Measurements from ENCODE around the gene FAM83E.
A peak's percentile ranks its signal among the peaks of the same experiment; 100 is the strongest.
"Not testable (repeated sequence)": the region's sequence is repeated elsewhere in the genome, so short reads cannot be mapped to it uniquely, and the experiment has no call there.

Gene FAM83E

DNA sequence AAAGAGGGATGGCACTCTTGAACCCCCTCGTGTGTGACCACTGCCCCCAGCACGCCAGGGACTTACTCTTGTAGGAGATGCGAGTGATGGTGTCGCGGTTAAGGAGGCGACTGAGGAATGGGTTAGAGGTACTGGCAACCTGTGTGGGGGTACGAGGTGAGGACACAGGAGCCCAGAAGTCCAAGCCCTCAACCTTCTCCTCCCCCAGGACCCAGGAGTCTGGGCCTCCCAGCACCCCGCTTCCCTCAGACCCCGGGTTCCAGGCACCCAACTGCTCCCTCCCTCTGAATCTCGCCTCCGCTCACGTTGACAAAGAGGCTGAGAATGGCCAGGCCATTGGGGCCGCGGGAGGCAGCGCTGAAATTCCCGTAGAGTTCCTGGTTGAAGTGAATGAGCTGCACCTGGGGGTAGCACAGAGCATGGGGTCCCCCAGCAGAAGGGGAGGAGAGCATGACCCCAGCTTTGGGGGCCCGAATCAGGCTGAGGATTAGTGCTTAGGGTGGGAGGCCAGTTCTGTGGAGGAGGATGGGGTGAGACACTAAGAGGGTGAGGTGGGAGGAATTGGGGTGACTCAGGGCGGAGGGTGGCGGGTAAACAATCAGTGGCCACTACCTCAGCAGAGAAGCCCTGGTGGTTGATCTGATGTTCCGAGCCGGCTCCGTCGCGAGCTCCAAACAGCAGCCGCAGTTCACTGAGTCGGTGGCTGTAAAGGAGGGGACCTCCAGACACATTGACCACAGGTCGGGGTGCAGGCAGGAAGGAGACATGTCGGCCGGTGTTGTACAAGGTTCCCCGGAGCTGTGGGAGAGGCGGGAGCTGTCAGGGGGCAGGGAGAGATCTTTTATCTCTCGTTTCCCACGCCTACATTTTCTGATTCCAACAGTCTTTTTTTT, 24.9 kb upstream of the FAM83E start:
- DNase-seq: no peak

DNA sequence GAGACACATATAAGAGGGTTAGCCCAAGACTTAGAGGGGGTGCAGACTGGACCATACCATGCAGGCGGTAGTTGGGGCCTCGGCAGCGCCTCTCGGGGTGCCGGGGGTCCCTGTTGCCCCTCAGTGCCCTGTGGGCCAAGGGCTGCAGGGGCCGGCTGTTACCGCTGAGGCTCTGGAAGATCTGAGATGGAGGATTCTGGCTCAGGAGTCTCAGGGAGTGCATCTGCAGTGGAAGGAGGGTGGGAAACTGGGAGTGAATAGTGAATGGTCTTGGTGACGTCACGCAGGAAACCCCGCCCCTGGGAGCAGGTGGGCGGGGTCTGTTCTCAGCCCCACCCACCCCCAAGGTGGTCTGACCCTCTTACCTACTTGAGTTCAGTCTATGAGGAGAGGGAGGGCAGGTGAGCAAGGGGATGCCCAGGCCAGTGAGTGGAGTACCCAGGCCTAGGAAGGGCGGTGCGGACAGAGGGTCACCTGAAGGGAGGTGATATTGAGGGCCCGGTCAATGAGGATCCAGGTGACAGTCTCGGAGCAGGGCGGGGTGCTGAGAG, 24.0 kb upstream of the FAM83E start:
- DNase-seq: no peak

DNA sequence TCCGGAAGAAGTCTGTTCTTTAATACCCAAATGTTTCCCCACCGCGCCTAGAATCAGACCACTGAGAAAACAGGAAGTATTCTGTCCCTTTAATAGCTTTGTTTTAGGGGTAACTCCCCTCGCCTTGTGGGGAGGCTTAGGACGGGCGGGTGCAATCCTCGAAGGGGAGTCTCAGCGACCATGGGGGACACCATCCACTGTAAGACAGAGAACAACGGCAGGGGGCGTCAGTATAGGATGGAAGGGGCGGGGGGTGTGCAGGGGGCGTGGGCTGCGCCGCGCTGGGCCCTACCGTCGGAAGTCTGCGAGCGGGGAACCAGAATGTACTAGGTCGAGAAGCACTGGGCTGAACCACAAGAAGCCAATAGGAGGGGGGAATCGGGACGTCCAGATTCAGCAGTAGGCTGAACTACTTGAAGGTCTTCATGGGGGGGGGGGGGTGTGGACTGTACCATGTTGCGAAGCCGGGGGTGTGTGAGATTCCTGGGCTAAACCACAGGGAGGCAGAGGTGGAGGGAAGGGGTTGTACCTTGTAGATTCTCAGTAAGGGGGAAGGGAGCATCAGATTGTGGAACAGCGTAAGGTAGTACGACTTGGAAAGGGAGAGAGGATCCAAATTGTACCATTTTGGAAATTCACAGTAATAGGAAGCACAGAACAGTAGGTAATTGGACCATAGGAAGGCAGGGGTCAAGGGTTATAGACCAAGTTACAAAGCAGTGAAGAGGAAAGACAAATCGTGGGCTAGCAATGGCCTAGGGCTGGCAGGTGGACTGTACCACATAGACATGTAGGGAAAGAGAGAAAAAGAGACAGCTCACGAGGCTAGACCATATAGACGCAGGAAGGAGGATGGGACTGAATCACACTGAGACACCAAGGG, 23.3 kb upstream of the FAM83E start:
- DNase-seq: peak; percentile 94

DNA sequence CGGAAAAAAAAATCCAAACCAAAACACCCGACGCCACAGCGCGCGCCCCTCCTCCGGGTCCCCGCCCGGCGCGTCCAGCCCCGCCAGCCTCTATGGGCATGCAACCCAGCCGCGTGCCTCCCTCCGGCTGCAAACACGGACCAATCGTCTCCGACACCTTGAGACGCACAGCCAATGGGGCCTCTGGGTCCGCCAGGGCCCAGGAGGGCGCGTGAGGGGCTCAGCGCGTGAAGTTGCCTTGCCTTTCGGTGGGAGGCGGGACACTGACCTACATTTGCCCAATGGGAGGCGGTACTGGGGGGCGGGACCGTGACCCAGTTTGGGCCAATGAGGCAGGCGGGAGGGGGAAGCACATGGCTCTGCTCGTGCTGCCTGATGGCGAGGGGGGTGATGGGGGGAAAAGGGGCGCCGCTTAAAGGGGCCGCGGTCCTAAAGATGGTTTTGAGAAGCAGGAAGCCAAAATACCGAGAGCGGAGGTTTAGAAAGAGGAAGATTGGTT, 22.6 kb upstream of the FAM83E start:
- DNase-seq: peak; percentile 99

DNA sequence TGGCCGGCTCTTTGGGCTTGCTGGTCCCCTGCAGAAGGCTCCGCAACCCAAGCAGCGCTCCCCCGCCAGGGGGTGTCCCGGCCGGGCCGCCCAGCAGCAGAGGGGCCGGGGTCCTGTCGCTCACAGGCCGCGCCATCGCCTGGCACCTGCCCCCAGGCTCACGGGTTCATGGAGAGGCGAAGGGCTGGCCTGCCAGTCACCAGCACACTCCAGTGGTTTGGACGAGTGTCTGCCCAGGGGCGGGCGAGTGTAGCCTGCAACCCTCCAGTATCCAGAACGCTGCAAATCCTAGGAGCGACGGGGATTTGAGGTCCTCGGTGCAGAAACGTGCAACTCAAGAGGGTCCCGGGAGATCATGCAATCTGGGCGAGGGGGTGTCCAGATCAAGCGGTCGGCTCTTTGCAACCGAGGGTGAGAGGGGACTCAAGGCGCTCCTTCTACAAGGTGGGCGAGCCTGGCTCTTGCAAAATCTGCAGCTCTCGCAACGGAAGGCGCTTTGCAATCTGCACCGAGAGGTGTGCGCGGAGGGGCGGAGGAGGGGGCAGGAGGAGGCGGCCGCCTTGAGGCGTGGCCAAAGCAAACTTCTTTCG, 22.1 kb upstream of the FAM83E start, which contains the start of gene DBP:
Gene DBP, minus strand, starts transcription at position 521 of the 590 bp plus-strand sequence. Its CDS starts 385 bp downstream, at position 136.
- DNase-seq: peak; percentile 64

DNA sequence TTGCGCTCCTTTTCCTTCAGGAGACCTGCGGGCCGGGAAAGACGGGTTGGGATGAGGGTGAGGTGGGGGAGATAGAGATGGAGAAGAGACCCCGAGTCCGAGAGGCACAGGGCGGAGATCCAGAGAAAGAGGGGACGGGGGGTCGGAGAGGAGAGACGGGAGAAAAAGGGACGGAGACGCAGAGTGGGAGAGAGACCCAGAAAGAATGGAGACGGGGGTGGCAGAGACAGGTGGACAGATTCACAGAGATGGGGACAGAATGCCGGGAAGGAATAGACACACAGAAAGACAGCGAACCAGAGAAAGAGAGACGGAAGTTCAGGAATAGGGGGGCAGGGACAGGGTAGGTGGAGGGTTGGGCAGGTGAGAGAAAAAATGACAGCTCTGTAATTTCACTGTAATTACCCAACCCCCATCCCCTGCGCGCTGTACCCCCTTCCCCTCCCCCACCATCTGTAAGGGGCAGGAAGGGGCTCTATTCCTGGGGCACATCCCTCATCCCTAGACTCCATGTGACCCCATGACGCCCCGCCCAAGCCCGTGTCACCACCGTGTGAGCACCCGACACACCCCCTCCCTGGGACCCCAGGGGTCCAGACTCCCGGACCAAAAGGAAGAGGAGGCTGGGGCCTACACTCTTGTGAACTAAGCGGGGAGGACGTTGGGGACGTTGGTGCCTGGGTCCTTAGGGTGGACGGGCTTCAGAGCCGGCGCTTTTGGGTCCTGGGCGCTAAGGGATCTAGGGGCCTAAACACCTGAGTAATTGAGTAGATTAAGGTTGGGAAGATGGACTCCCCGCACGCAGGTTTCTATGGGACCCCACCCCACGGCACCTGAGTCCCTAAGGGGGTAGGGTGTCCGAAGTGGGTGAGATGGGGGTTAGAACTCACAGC, 21.3 kb upstream of the FAM83E start:
- peak; percentile 52 for DNase-seq

DNA sequence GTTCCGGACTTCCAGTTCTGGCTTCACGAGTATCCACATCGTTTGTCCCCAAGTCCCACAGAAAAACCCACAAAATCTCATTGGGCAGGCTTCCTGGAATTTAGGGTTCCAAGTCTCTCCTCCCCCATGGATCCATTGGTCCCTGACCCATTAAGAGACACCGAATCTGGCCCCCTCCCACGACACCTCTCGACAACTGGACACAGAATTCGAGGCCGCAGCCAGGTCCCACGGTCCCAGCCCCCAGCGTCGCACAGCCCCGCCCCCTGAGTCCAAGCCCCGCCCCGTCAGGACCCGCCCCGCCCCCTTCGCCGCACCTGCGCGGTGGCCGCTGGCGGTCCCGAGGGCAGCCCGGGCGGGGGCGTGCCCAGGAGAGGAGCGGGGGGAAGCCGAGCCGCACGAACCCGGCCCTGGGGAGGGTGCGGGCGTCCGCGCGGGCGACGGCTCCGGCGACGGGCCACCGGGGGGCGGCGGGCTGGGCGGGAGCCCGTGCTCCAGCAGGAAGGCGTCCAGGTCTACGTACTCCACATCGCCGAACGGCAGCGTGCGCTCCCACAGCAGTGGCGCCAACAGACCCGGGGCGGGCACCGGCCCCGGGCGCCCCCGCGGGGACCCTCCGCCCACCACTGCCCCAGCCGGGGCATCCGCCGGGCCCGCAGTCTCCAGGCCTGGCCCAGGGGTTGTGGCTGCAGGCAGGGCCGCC, 20.5 kb upstream of the FAM83E start:
- peak; percentile 81 for DNase-seq

DNA sequence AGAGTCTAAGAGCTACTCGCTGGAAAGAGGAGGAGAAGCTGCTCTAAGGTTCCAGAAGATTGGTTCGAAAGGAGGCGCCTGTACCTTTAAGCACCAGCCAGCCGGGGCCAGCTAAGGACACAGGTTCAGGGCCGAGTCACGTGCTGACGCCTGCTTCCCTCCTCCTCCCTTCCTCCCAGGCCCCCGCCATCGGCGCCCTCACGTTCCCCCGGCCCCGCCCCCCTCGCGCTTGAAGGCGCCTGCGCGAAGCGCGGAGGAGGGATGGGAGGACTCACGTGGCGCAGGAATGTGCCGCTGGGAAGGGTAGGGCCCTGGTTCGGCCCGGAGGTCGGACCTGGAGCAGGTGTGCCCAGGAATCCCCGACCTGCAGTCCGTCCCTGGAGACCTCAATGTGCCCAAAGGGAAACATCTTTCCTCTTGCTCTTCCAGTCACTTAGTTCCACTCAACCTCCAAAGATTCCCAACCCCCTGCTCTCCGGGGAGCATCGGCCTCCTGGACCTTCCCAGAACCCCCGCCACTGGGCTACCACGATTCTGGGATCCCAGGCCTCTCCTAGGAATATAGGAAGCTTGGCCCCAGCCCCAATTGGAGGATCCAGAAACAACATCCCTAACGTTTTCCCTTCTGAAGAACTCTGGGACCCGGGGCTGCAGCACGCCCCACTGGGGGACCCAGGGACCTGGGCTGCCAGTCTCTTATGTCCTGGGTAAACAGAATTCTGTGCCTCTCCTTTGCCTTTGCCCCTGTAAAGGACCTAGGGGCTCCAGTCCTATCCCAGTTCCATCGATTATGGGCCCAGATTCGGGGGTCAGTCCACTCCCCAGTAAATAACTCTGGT, 19.8 kb upstream of the FAM83E start:
- peak; percentile 99 for DNase-seq

DNA sequence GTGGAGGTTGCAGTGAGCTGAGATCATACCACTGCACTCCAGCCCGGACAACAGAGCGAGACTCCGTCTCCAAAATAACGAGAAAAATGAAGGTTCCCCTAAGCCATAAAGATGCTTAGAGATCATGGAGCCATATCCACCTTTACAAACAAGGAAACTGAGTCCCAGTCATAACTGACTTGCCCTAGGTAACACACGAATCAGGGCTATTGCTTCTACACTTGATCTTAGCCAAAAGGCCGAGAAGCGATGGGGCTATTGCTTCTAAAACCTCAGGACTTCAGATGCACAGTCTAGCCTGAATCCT, 19.1 kb upstream of the FAM83E start:
- DNase-seq: no peak

DNA sequence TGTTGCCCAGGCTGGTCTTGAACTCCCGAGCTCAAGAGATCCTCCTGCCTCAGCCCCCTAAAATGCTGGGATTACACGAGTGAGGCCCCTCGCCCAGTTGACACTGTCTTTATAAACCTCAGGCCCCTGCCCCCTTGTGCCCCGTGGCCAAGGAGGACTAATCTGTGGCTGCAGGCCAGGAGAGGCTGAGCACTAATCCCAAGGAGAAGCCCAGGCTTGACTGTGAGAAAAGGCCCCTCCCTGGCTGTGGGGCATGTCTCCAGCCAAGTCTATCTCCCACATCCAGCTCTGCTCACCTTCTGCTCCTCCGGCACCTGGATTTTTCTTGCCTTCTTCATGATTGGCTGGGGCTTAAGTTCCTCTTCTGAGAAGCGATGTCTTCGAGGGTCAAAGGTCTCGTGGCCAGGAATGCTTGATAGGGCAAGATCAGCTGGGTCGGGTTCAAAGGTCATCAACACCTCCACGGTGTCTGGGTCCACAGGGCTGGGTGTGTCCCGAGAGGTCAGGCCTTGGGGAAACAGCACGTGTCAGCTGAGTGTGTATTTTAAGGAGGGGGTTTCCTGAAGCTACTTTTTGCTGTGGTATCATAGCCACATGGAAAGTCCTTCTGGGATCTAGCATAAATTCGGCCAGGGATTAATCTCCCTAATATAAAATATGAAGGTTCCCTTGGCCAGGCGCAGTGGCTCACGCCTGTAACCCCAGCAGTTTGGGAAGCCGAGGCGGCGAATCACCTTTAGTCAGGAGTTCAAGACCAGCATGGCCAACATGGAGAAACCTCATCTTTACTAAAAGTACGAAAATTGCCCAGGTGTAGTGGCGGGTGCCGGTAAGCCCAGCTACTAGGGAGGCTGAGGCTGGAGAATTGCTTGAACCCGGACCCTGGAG, 18.5 kb upstream of the FAM83E start:
- peak; percentile 45 for DNase-seq

DNA sequence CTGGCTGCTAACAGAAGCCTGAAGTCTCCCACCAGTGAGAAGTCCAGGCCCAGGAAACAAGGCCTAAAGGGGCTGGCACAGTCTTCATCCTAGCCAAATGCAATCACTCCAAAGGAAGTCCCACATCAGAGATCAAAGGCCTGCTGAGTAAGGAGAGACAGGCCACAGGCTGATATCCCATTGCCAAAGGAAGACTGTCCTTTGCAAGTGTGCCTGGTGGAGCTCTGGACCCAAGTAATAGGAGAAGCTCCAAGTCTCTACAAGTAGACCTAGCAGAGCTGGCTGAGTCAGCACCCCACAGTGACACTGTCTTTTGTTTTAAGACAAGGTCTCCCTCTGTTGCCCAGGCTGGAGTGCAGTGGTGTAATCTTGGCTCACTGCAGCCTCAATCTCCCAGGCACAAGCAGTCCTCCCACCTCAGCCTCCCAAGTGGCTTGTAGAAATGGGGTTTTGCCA, 17.8 kb upstream of the FAM83E start:
- peak; percentile 66 for DNase-seq

DNA sequence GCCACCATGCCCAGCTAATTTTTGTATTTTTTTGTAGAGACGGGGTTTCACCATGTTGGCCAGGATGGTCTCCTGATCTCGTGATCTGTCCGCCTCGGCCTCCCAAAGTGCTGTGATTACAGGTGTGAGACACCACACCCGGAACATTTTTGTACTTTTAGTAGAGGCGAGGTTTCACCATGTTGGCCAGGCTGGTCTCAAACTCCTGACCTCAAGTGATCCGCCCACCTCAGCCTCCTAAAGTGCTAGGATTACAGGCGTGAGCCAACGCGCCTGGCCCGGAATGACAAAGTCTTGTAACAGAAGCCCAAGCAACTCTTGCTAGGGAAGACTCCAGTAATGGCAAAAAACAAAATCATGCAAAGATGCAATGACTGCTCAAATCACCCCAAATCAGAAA, 17.4 kb upstream of the FAM83E start:
- not testable (repeated sequence) for DNase-seq

DNA sequence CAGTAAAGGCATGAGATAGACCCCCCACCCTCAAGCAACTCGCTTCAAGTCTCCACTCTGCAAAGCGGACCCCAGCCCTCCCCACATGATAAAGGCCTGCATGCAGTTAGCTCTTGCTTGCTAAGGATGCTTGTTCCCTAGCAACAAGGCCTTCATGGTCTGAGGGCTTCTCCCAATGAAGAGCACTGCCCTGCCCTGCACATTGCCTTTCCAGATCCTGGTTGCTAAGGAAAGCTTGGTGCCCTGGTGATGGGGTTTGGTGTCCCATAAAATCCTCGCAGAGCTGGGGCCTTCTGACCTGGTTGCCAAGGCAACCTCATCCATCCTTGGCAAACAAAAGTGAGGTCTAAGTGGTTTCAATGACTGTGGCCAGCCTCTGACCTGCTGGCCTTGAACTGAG, 16.3 kb upstream of the FAM83E start:
- DNase-seq: peak; percentile 51

DNA sequence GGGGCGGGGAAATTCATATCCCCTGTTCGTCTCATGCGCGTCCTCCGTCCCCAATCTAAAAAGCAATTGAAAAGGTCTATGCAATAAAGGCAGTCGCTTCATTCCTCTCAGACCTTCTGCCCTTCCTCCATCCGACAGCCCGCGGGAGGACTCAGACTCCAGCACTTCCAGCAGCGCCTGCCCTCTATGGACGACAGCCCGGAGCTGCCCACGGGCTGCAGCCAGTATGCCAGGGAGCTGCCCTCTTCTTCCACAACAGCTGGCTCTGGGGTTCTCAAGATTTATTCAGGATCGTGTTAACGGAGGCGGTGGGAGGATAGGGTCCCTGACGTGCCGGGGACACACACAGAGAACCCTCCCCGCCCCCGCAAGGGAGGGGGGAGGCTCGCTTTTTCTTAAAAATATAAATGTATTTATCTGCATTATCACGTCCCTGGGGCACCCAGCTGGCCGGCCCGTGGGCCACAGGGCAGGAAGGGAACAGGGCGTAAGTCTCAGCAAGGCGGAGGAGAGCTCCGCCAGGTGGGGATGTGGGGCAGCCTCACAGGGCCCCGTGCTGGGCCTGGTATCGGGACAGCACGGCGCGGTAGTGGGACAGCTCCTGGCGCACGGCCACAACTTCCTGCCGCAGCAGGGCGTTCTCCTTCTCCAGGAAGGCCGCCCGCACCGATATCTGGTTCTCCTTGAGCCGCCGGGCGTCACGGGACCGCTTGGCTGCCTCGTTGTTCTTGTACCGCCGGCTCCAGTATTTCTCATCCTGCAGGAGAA, 15.6 kb upstream of the FAM83E start:
- DNase-seq: peak; percentile 96

DNA sequence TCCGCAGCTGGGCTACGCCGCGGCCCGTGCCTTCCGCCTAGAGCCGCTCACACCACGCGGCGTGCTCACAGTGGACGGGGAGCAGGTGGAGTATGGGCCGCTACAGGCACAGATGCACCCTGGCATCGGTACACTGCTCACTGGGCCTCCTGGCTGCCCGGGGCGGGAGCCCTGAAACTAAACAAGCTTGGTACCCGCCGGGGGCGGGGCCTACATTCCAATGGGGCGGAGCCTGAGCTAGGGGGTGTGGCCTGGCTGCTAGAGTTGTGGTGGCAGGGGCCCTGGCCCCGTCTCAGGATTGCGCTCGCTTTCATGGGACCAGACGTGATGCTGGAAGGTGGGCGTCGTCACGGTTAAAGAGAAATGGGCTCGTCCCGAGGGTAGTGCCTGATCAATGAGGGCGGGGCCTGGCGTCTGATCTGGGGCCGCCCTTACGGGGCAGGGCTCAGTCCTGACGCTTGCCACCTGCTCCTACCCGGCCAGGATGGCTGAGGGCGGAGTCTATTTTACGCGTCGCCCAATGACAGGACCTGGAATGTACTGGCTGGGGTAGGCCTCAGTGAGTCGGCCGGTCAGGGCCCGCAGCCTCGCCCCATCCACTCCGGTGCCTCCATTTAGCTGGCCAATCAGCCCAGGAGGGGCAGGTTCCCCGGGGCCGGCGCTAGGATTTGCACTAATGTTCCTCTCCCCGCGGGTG, 14.9 kb upstream of the FAM83E start:
- DNase-seq: peak; percentile 45

DNA sequence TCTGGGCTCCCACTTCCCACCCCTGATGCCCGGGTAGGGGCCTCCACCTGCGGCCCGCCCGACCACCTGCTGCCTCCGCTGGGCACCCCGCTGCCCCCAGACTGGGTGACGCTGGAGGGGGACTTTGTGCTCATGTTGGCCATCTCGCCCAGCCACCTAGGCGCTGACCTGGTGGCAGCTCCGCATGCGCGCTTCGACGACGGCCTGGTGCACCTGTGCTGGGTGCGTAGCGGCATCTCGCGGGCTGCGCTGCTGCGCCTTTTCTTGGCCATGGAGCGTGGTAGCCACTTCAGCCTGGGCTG, 14.4 kb upstream of the FAM83E start:
- DNase-seq: no peak

DNA sequence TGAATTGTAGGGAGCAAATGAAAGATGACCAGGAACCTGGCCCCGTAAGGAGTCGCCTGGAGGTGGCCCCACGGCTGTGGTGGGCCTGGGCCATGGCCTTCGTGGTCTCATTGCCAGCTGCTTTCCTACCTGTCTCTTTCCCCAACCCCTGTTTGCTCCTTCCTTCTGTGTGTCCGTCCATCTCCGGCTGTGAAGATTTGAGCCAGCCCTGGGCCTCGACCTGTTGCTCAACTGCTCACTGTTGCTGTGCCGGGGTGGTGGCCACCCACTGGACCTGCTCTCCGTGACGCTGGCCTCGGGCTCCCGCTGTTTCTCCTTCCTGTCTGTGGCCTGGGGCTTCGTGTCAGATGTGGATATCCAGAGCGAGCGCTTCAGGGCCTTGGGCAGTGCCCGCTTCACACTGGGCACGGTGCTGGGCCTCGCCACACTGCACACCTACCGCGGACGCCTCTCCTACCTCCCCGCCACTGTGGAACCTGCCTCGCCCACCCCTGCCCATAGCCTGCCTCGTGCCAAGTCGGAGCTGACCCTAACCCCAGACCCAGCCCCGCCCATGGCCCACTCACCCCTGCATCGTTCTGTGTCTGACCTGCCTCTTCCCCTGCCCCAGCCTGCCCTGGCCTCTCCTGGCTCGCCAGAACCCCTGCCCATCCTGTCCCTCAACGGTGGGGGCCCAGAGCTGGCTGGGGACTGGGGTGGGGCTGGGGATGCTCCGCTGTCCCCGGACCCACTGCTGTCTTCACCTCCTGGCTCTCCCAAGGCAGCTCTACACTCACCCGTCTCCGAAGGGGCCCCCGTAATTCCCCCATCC, 13.8 kb upstream of the FAM83E start:
- DNase-seq: no peak
